Epithelial cell of prostate (primary cell): ENCODE measurements around the gene GASK1B.
A peak's percentile ranks its signal among the peaks of the same experiment; 100 is the strongest.

Source experiments
- DNase-seq: peaks from one replicate; pipeline ENCODE4 v3.0.0-alpha.2; 2011; ENCODE audit warnings: low read depth, low spot score
- H3K27ac ChIP-seq: fragments of 450-650 bp; 2 replicates; pipeline ENCODE4 v1.5.1; 2017; ENCODE audit warnings: mild to moderate bottlenecking

GASK1B gene

GRCh38 chr4:158189422-158189821 is 16.6 kb upstream of the GASK1B start:
- no peak for DNase-seq
- no peak overlapping the region for H3K27ac ChIP-seq

GRCh38 chr4:158186815-158187214 is 14.0 kb upstream of the GASK1B start:
- no peak overlapping the region for H3K27ac ChIP-seq
- DNase-seq, result no peak

- H3K27ac ChIP-seq, result no peak overlapping the region
- DNase-seq, result no peak
Measured at GRCh38 chr4:158182736-158183135, 9.9 kb upstream of the GASK1B start.

- no peak overlapping the region for H3K27ac ChIP-seq
- DNase-seq, result no peak
Measured at GRCh38 chr4:158181906-158182305, 9.1 kb upstream of the GASK1B start.

GRCh38 chr4:158179465-158179864 is 6.6 kb upstream of the GASK1B start:
- no peak overlapping the region for H3K27ac ChIP-seq
- no peak for DNase-seq

GRCh38 chr4:158176776-158177175 is 4.0 kb upstream of the GASK1B start:
- peak overlapping the region; percentile 21 for H3K27ac ChIP-seq
- DNase-seq, result no peak

- DNase-seq, result no peak
- peak overlapping the region; percentile 21 for H3K27ac ChIP-seq
Measured at GRCh38 chr4:158176108-158176507, 3.3 kb upstream of the GASK1B start.

GRCh38 chr4:158170691-158171561 is 1.9 kb downstream of the GASK1B start:
- H3K27ac ChIP-seq, result peak overlapping the region; percentile 57
- peak; percentile 75 for DNase-seq

- H3K27ac ChIP-seq, result peak overlapping the region; percentile 57
- no peak for DNase-seq
Measured at GRCh38 chr4:158169931-158170690, 2.7 kb downstream of the GASK1B start.

- peak overlapping the region; percentile 57 for H3K27ac ChIP-seq
- no peak for DNase-seq
Measured at GRCh38 chr4:158169506-158169905, 3.3 kb downstream of the GASK1B start.

GRCh38 chr4:158168606-158169005 is 4.2 kb downstream of the GASK1B start:
- H3K27ac ChIP-seq, result no peak overlapping the region
- no peak for DNase-seq

- DNase-seq, result no peak
Measured at GRCh38 chr4:158166701-158167100, 6.1 kb downstream of the GASK1B start.

GRCh38 chr4:158164768-158165213 is 8.0 kb downstream of the GASK1B start:
- no peak for DNase-seq
- H3K27ac ChIP-seq, result no peak overlapping the region

More at GRCh38 chr4:158166701-158167100, 6.1 kb downstream of the GASK1B start:
- H3K27ac ChIP-seq, result no peak overlapping the region

- no peak for DNase-seq
- no peak overlapping the region for H3K27ac ChIP-seq
Measured at GRCh38 chr4:158163941-158164767, 8.7 kb downstream of the GASK1B start.

- H3K27ac ChIP-seq, result no peak overlapping the region
- DNase-seq, result no peak
Measured at GRCh38 chr4:158162631-158163030, 10.2 kb downstream of the GASK1B start.

GRCh38 chr4:158161551-158162354 is 11.1 kb downstream of the GASK1B start:
- no peak for DNase-seq
- H3K27ac ChIP-seq, result peak overlapping the region; percentile 44

GRCh38 chr4:158159718-158160094 is 13.1 kb downstream of the GASK1B start:
- DNase-seq, result no peak
- peak overlapping the region; percentile 54 for H3K27ac ChIP-seq

- H3K27ac ChIP-seq, result peak overlapping the region; percentile 54
- peak; percentile 80 for DNase-seq
Measured at GRCh38 chr4:158159054-158159717, 13.6 kb downstream of the GASK1B start.

- no peak for DNase-seq
- no peak overlapping the region for H3K27ac ChIP-seq
Measured at GRCh38 chr4:158157412-158157811, 15.4 kb downstream of the GASK1B start.
